ENCODE measurements around the gene WDR54. TPM values are rescaled to one million over a fixed set of nuclear protein-coding genes. Genes with fewer than 3 reads are reported as not detected.

WDR54 gene
- total RNA-seq, 1 donor: 34.3 TPM

DNA sequence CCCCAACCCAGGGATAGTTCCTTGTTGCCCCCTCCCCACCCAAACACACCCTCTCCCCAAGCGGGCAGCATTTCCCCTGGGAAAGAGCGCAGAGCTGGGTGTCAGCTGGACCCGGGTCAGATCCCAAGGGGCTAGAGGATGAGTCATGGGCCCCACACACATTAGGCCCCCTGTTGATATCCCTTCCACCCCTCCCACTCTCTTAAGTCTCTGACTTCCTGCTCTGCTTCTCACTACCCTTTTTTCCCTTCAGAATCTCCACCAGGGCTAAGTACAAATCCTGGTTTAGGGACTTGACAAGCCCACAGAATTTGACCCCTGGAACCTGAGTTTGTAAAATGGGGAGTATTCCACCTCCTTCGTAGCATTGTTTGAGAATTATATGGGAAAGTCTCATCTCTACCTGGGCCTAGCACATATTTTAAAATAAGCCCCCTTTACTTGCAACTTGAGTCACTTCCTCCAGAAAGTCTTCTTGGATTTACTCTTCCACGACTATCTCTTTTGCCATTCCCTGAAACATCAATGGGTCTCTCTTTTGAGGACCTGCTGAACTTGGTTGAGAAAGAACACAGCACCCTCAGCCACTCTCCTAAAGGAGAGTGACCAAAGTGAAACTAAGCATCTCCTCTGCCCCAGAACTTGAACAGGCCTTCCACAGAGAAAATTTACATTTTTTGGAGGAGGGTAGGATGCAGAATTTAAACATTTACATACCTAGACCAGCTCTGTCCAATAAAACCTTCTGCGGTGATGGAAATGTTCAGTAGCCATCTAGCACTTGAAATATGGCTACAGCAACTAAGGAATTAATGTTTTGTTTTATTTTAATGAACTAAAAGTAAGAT is 15.5 kb downstream of the WDR54 start:
- TF ChIP-seq, protein P1, sequence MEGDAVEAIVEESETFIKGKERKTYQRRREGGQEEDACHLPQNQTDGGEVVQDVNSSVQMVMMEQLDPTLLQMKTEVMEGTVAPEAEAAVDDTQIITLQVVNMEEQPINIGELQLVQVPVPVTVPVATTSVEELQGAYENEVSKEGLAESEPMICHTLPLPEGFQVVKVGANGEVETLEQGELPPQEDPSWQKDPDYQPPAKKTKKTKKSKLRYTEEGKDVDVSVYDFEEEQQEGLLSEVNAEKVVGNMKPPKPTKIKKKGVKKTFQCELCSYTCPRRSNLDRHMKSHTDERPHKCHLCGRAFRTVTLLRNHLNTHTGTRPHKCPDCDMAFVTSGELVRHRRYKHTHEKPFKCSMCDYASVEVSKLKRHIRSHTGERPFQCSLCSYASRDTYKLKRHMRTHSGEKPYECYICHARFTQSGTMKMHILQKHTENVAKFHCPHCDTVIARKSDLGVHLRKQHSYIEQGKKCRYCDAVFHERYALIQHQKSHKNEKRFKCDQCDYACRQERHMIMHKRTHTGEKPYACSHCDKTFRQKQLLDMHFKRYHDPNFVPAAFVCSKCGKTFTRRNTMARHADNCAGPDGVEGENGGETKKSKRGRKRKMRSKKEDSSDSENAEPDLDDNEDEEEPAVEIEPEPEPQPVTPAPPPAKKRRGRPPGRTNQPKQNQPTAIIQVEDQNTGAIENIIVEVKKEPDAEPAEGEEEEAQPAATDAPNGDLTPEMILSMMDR (IDR thresholded peaks at IDR 0.05; ENCODE audit: insufficient read depth, low read length): no peak
- no peak overlapping the region for H3K4me3 ChIP-seq (ENCODE audit: low read depth, low read length)
- no peak for DNase-seq (ENCODE audit: low read depth)

DNA sequence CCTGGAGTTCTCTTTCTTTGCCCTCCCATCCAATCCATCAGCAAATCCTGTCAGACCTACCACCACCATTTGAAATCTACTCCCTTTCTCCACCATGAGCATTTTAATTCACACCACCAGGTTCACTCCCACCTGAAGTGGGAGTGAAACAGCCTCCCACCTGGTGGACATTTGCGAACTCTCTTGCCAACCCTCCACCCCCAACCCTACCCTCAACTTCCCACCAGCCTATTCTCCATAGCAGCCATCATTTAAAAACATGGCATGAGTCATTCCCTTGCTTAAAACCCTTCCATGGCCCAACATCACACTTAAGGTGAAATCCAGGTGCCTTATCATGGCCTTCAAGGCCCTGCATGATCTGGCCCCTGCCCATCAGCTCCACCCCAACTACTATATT is 16.7 kb downstream of the WDR54 start:
- TF ChIP-seq, protein P1 (IDR thresholded peaks at IDR 0.05; ENCODE audit: insufficient read depth, low read length): no peak

DNA sequence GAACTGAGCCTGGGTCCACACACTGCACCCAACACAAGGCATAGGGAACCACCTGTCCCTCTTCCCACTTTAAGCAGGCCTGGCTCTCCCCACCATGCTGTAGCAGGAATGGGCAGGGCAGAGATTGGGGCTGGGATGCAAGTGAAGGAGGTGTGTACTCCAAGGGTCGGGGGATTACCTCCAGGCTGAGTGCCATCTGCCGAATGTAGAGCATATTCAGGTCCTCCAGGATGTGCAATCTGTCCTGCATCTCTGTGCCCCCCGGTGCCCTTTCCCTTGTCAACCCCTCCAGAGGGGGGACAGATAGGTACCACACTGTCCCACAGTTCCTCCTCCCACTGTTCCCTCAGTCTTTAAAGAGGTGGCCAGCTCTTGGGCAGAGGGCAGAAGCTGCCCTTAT is 17.8 kb downstream of the WDR54 start:
- no peak for DNase-seq (ENCODE audit: low read depth)
- peak overlapping the region; percentile 76 for H3K4me3 ChIP-seq (ENCODE audit: low read depth, low read length)
- TF ChIP-seq, protein P1 (IDR thresholded peaks at IDR 0.05; ENCODE audit: insufficient read depth, low read length): no peak

More for the DNA sequence above, 16.7 kb downstream of the WDR54 start:
- DNase-seq (ENCODE audit: low read depth): no peak
- no peak overlapping the region for H3K4me3 ChIP-seq (ENCODE audit: low read depth, low read length)

DNA sequence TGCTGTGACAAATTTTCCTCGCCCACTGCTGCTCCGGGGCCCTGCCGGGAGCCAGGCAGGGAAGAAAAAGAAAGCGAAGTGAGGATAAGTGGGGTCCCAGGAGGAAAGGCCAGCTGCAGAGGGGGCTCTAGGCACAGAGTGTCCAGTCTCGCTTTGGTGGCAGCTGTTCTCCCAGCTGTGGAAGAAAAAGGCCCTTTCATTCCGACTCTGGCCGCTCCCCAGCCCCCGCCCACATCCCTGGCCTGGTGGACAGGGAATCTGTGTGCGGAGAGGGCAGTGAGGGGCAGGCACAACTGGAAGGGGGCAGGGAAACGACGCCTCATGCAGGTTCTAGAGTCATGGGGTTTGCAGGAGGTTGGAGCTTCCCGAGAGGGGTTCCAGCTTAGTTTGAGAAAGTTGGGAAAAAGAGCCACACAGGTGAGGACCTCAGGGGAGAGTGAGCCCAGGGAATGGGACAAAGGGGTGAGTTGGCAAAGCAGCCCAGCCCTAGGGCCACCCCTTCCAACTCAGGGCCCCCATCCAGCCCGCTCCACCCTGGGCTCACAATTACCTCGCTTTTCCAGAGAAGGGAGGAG is 18.4 kb downstream of the WDR54 start:
- TF ChIP-seq, protein P1 (IDR thresholded peaks at IDR 0.05; ENCODE audit: insufficient read depth, low read length): no peak
- DNase-seq (ENCODE audit: low read depth): peak; percentile 62
- peak overlapping the region; percentile 76 for H3K4me3 ChIP-seq (ENCODE audit: low read depth, low read length)

DNA sequence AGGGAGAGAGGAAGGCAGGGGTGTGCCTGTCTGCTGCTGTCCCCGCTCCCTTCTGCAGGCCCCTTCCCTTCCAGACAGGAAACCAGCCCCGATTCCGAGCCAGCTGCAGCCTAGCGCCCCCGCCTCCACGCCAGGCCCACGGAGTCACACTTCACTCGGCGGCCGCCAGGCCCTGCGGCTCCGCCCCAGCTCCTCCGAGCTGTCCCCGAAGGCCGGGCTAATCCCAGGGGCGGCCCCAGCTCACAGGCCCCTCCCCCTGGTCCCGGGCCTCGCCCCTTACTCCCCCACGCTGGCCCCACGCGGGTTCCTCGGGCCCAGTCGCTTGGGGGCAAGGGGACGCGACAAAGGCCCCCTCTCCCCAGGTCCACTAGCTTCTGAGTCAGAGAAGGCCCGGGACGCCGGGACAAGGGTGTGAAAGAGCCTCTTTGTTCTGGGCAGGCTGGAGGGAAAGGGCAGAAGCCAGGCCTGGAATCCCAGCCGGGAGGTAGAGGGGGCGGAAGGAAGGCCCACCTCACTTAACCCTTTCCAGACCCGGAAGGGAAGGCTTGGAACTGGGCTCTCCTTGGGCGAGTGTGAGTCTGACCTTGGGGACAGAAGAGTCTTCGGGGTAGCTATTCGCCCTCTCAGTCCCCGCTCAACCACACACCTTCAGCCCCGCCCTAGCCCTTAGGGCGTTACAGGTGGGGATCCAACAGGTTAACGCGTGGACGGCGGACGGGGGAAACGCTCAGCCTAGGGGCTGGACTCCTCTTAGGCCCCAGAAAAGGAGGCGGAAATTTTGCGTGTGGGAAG is 19.0 kb downstream of the WDR54 start:
- TF ChIP-seq, protein P1 (IDR thresholded peaks at IDR 0.05; ENCODE audit: insufficient read depth, low read length): peak; percentile 39
- peak; percentile 80 for DNase-seq (ENCODE audit: low read depth)
- peak overlapping the region; percentile 76 for H3K4me3 ChIP-seq (ENCODE audit: low read depth, low read length)

DNA sequence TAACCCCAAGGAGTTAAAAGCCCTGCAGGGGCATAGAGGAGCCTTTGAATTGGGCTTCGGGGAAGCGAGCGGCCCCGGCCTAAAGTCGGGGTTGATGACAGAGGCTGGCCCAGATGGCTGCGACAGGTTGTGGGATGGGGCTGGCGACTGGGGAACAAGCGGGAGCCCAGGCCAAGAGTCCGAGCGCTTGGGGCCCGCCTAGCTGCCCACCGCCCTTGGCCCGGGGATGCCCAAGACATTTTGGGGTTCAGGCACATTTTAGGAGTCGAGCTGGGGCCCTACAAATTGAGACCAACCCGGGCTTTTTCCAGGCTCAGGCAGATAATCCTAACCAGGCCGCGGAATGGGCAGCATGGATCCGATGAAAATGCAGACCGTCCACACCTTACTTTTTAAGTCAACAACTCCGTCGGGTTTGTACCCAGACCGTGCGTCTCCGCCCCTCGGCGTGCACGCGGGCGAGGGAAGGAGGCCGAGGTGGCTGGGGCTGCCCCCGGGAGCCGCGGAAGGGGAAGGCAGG is 19.7 kb downstream of the WDR54 start:
- no peak for DNase-seq (ENCODE audit: low read depth)
- TF ChIP-seq, protein P1 (IDR thresholded peaks at IDR 0.05; ENCODE audit: insufficient read depth, low read length): no peak
- no peak overlapping the region for H3K4me3 ChIP-seq (ENCODE audit: low read depth, low read length)
